ENCODE measurements around the gene AURKAIP1.

DNA sequence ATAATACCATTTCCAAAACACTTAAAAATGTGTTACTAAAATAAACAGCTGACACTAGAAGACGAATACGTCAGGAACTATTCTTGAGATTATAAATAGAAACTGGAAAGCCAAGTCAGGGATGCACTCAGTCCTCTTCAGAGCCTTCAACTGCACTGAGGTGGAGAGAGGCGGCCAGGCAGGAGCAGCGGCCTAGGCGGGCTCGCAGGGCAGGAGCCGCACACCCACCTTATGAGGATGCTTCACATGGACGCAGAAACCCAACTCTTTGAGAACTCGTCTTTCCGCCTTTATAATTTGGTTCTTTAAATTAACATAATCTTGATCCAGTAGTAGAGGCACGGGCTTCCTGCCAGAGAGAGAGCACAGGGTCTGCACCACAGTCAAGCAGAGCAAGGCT, 20.2 kb upstream of the AURKAIP1 start:
- TF ChIP-seq TAF1 (IDR thresholded peaks at IDR 0.05; ENCODE audit: low read depth, low read length) (no peak), POLR2AphosphoS5 (IDR thresholded peaks at IDR 0.05; ENCODE audit: low read depth, low read length) (no peak)
